ENCODE measurements around the gene NFATC4.
A peak's percentile ranks its signal among the peaks of the same experiment; 100 is the strongest.
"Not testable (repeated sequence)": the region's sequence is repeated elsewhere in the genome, so short reads cannot be mapped to it uniquely, and the experiment has no call there.

Gene NFATC4

DNA sequence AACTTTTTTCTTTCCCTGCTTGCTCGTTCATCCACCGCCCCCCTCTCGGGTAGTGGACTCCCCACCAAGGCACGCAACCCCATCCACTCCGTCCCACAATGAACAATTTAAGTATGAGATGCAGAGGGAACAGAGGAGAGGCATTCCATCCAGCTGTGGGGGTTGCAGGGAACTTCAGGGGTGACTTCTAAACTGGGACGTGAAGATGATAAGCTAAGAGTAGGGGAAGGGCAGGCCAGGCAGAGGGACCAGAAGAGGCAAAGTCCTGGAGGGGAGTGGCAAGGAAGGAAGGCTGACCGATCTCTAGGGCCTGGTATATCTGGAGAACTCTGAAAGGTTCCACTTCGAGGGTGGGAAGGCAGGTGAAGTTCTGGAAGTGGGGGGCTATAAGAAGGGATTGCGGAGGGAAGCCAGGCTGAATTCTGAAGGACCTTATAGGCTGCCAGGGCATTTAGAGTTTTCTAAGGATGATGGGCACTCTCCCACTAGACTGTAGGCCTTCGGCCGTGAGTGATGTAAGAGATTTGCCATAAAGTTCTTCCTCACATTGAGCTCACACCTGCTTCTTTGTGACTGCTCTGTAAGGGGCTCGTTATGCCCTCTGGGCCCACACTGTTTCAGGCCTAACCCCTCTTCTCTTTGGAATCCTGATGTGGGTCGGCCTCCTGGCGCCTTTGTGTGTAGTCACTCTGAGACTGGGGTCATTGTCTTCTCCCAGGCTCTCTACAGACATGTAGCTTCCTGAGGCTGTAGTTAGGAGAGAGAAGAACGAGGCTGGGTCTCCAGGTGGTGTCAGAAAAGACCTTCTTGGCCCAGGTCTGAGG lies 12.1 kb downstream of the NFATC4 start:
- H3K4me3 ChIP-seq (ENCODE audit: low read length): no peak overlapping the region
- DNase-seq (ENCODE audit: low read depth, low spot score): no peak

DNA sequence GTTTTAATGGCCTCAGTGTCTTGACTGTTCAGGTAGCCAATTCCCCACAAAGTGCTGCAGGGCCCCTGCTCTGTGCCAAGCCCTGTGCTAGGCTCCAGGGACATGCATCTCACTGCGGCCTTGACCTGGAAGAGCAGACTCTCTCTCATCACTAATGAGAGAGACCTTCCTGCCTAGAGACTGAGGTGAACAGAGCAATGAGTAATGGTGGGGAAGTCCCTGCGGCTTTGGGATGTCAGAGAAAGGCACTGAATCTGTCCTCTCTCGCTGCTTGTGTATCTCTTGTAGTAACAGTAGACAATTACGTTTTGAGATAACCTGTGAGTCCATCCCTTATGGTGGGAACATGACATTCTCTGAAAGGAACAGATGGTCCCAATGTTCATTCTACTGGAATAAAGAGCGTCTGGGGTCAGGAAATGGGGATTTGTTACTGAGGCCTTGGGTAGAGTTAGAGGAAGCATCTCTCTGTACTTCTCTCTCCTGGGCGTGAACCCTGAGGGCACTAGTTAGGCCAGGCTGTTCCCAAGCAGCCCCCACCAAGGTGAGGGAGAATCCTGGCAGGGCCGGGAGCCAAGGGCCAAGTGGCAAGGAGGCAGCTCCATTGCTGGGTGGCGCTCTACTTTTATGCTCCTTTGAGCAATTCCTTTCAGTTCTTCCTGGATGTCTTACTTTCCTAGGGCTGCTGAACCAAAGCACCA lies 13.5 kb downstream of the NFATC4 start:
- no peak overlapping the region for H3K4me3 ChIP-seq (ENCODE audit: low read length)
- DNase-seq (ENCODE audit: low read depth, low spot score): no peak

DNA sequence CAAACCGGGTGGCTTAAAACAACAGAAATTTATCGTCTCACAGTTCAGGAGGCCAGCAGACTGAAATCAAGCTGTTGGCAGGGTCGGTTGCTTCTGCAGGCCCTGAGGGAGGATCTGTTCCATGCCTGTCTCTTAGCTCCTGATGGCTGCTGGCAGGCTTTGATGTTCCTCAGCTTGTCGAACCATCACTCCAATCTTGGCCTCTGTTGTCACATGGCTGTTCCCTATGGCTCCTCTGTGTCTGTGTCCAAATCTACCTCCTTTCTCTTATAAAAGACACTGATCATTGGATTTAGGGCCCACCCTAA lies 14.0 kb downstream of the NFATC4 start:
- DNase-seq (ENCODE audit: low read depth, low spot score): no peak
- no peak overlapping the region for H3K4me3 ChIP-seq (ENCODE audit: low read length)

DNA sequence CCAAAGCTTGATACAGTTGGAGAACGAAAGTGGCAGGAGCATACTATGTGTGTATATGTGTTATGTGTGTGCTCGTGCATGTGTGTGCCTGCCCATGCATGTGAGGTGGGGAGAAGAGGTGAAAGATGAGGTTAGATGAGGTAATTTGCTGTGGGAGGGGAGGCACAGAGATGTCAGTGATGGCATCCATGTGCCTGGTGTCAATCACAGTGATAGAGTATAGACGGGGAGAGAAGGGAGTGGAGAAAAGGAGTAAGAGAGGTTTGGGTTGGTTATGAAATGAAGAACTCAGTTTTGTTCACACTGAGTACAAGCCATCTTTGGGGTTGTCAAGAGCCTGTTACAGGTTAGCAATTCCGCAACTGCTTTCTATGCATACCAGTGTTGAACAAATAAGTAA lies 16.2 kb downstream of the NFATC4 start:
- no peak for DNase-seq (ENCODE audit: low read depth, low spot score)
- H3K4me3 ChIP-seq (ENCODE audit: low read length): no peak overlapping the region

DNA sequence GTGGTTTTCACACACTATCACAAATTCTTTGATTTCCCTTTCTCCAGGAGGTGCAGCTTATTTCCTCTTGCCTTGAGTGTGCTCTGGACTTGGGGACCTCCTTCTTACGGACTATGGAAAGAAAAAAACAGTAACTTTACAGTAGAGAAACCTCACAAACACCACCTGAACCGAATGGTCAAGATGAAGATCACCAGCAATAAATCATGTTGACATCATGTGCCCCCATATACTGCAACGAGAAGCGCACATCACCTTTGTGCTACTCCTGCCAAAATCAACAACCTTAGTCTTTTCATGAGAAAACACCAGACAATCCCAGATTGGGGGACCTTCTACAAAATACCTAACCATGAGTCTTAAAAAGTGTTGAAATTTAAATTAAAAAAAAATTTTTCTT lies 17.5 kb downstream of the NFATC4 start:
- H3K4me3 ChIP-seq (ENCODE audit: low read length): no peak overlapping the region
- DNase-seq (ENCODE audit: low read depth, low spot score): no peak

DNA sequence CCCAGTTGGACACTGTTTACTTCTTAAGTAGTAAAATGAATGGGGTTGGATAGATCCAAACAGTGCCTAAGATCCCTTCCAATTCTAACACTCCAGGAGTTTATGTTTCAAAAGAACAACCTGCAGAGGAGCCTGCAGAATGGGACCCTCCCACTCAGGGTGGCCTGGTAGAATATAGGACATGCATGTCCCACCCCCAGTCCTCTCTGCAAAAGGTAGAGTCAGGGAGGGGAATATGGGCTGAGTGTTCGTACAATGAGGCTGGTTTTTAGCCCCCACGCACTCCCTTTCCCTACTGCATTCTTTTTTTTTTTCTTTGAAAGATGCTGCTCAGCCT lies 19.0 kb downstream of the NFATC4 start:
- DNase-seq (ENCODE audit: low read depth, low spot score): no peak
- H3K4me3 ChIP-seq (ENCODE audit: low read length): no peak overlapping the region

DNA sequence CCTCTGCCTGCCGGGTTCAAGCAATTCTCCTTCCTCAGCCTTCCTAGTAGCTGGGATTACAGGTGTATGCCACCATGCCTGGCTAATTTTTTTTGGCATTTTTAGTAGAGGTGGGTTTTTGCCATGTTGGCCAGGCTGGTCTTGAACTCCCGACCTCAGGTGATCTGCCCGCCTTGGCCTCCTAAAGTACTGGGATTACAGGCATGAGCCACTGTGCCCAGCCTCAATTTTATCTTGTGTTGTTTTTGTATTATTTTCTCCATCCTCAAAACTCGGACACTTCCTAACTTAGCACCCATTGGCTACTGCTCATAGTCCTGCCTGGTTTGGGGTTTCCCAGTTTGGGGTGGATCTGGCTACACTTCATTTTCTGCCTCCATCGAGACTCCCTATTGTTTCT lies 19.6 kb downstream of the NFATC4 start:
- H3K4me3 ChIP-seq (ENCODE audit: low read length); DNase-seq (ENCODE audit: low read depth, low spot score): not testable (repeated sequence)

DNA sequence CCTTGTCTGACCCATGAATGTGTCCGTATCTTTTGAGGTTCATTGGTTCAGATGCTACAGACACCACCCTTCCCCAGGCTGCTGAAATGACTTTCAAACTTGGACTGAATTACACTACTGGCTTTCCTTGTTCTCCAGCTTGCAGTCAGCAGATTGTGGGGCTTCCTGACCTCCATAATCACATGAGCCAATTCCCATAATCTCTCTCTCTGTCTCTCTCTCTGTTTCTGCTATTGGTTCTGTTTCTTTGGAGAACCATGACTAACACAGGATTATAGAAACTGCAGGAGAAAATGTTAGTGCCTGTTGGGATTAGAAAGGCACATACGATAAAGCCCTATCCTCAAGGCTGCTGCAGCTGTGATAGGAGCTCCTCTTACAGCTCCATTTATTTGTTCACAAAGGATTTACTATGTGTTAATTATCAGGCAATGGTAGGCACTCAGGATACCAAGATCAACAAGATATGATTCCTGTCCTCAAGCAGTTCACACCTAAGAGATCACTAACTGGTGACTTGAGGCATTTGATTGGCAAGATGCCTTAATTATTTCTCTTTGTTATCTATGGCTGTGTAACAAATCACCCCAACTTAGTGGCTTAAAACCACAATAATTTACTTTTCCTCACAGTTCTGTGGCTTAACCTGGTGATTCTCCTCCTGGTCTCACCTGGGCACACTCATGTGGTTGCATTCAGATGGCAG lies 20.6 kb downstream of the NFATC4 start:
- DNase-seq (ENCODE audit: low read depth, low spot score): no peak

DNA sequence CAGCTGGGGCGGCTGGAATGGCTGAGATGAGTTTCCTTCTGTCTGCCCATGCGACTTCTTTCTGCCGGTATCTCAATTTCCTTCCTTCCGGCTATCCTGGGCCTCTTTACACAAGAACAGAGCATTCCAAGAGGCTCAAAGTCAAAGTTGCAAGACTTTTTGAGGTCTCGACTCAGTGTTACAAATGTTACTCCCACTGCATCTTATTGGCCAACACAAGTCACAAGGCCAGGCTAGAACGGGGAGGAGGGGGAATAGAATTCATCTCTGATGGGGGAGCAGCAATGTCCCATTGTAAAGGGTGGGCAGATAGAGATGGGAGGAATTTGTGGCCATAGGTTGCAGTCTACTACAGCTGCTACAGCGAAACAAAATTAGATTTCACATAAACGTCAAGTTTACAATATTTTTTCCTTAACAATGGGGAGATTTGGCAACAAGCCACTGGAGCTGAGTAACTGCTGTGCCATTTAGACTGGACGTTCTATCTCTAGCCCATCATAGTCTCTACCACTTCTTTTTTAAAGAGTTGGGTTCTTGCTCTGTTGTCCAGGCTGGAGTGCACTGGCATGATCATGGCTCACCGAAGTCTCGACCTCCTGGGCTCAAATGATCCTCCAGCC lies 21.4 kb downstream of the NFATC4 start:
- DNase-seq (ENCODE audit: low read depth, low spot score): no peak
- H3K4me3 ChIP-seq (ENCODE audit: low read length): no peak overlapping the region

More for the DNA sequence above, 20.6 kb downstream of the NFATC4 start:
- no peak overlapping the region for H3K4me3 ChIP-seq (ENCODE audit: low read length)

DNA sequence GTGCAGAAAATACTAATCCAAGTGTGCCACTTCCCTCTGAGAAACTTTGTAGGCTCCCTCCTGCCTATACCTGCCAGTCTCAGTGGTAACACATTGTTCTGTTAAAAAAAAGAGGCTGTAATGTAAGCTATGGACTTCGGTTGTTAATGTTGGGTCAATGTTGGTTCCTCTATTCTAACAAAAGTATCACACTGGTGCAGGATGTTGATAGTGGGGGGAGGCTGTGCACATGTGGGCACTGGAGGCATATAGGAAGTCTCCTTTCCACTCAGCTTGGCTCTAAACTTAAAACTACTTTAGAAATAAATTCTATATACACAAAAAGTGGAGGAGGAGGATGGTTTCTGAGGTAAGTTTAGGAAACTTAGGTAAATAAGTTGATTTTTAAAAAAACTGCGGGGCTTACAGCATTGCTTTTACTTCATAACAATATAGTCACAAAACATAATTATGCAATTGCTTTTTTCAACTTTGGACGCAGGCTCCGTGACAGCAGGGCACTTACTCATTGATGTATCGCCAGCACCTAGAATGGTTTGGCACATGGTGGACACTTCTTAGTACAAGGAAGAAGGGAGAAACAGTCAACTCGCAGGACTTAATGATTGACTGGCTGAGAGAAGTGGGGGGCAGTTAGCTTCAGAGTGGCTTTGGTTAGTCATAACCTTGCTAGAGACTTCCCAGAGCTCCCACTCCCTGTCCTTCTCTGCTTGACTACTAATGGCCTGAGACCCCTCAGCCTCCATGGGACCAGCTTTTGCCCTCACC lies 22.9 kb downstream of the NFATC4 start:
- no peak for DNase-seq (ENCODE audit: low read depth, low spot score)
- H3K4me3 ChIP-seq (ENCODE audit: low read length): no peak overlapping the region

DNA sequence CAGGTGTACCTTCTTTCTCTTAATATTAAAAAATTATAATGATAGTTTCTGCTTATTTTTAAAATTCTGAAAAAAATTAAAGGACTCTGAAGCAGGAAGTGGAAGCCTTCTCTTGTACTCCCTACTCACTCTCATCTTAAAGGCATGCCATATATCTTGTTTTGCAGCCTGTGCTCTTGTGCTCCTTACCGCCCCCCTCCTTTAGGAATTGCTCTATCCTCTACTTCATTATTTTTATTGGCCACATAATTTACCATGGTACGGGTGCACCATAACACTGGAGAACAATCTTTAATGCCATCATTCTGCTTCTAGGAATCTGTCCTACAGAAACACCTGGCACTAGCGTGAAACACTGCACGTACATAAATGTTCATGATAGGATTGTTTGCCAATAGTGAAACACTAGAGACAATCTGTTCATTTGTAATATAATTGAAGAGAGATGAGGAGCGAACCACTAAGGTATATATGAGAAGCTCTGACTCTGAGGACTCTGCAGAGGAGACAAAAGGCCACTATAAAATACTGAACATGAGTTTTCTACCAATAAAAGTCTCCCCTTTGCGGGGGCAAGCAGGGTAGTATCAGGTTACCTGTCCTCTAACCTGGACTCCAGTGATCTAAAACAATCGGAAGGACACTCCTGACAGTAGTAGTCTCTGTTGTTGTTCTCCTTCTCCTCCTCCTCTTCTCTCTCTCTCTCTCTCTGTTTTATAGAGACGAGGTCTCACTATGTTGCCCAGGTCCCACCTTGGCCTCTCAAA lies 24.5 kb downstream of the NFATC4 start:
- DNase-seq (ENCODE audit: low read depth, low spot score): no peak
- no peak overlapping the region for H3K4me3 ChIP-seq (ENCODE audit: low read length)

DNA sequence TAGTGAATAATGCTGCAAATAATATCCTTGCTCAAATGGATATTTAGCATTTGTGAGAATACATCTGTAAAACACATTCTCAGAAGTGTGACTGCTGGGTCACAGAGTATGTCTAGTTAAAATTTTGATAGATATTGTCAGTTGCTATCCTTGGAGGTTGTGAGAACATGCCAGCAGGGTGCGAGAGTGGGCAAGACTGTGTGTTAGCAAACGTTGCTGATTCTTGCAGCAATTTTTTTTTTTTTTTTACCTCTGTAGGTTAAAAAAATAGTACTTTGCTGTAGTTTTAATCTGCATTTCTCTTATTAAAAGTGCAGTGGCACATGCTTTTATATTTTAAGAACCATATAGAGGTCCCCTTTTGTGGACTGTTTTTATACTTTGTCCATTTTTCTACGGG lies 26.3 kb downstream of the NFATC4 start:
- peak; percentile 21 for DNase-seq (ENCODE audit: low read depth, low spot score)
- no peak overlapping the region for H3K4me3 ChIP-seq (ENCODE audit: low read length)

DNA sequence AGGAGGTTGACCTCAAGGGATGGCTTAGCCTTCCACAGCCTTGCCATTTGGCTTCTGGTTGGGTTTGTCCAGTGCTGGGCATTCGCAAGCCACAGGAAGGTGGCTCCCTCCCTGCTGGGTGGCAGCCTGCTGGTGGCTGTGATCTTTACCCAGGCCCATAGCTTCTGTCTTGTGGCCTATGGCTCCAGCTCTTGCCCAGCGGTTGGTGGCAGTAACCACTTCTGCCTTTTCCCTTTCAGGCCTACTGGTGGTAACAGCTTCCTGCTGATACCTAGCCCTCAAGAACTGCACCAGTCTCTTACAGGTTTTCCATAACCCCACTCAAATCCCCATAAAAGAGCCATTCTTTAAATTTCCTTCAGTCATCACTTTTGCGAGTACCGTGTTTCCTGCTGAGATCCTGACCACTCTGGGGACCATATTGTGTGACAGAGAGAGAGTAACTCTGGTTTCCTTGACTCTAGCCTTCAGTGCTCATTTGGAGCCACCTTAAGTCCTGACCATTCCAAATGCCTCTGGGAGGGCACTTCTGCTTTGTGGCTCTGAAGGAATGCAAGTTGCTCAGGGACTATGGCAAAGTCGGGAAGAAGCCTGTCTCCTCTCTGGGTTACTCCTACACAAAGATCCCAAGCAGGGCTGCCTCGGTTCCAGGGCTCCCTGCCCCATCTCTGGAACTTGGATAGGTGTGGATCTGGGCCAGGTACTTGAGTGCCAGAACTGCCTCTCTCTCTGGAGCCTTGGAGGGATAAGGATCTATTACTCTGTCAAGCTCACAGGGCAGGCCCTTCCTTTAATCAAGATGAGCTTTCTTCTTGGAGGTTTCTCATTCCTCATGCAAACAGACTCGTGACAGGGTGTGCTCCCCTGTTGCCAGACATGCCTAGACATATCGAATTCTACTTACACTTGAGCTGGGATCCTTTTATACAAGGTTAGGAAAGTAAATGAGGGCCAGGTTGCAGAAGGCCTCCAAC lies 27.9 kb downstream of the NFATC4 start:
- no peak for DNase-seq (ENCODE audit: low read depth, low spot score)
- no peak overlapping the region for H3K4me3 ChIP-seq (ENCODE audit: low read length)

DNA sequence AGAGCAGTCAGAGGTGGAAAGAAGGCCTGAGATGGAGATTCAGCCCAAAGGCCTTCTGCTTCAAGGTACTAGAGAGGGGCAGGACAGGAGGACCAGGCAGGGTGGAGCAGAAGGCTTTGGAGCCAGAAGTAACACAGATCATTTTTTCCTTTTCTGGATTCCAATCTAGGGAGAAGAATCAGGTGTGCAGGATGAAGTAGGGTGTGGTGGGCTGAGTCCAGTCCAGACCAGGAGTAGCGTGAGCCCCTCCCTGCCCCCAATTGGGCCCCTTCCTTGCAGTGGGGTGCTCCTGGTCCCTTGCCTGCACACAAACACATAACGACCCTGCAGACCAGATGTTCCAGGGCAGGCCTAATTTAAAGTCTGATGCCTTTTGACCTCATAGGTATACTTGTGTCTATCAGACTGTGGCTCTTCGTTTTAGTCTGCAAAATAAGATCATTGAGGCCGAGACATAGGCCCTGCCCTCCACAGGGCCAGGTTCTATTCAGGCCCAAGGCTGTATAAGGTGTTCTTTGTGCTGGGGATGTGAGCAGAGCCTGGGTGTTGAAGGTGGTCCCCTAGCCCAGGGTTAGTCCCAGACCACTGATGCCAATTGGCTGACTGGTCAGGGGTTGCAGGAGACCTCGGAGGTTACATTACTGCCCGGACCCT lies 29.8 kb downstream of the NFATC4 start:
- H3K4me3 ChIP-seq (ENCODE audit: low read length): no peak overlapping the region
- DNase-seq (ENCODE audit: low read depth, low spot score): no peak

DNA sequence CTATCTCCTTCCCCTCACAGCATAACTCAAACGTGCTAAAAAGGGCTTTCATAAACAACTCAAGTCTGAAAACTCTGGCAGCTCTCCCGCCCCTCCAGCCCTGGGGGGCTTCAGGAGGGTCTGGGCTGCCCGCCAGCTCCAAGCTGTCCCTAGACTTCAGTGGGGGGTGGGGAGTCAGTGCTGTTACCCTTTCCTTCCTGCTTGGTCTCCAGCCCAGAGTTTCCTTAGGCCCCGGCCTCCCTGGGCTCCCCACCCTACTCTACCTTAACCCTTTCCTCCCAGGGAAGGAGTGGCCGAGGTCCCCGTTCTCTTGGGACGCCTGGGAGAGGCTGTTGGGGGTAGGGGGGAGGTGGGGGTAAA lies 30.3 kb downstream of the NFATC4 start:
- H3K4me3 ChIP-seq (ENCODE audit: low read length): no peak overlapping the region
- DNase-seq (ENCODE audit: low read depth, low spot score): no peak

DNA sequence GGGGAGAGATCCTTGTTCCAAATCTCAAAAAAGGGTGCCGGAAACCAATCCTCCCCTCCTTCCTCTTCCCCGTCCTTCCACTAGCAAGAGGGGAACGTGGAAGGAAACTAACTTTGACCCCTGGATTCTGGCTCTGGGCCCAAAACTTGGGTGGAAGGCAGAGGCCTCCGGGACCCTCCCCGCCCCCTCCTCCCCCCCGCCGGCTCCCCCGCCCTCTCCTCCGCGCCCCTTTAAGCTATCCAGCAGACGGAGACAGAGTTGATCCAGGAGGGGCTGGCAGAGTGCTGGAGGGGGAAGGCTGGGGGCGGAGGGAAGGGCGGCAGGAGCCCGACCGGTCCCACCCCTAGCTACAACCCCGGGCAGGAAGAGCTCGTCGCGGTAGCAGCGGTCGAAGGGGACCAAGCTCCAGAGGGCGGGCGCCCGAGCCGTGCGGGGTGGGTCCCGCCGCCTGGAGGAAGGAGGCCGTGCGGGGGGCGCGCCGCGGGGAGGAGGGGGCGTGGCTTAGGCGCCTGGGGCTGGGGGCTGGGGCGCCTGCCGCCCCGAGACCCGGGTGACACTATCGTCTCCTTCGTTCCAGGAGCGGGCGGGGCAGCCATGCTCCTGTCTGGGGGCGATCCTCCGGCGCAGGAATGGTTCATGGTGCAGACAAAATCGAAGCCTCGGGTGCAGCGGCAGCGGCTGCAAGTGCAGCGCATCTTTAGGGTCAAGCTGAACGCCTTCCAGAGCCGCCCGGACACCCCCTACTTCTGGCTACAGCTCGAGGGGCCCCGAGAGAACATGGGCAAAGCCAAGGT lies 30.9 kb downstream of the NFATC4 start, which contains the start of gene NYNRIN:
NYNRIN (plus strand) TSS at position 351 of the 794 bp plus-strand sequence; CDS start at position 595, 244 bp downstream.
- no peak for DNase-seq (ENCODE audit: low read depth, low spot score)
- H3K4me3 ChIP-seq (ENCODE audit: low read length): no peak within 1 kb of the TSS
